ENCODE data around the gene ZNF609. TPM values are rescaled to one million over a fixed set of nuclear protein-coding genes. Genes with fewer than 3 reads are reported as not detected.

The ZNF609 gene
- polyA plus RNA-seq, 2 of the 4 experiments (the other 2 are of a cell fraction), result 19.6 to 39.9 TPM

- FAIRE-seq, result peak; percentile 68
- Histone ChIP-seq H3K27ac (peak overlapping the region; percentile 52 to 83; a peak in 5 of 6 replicates), H3K9me3 (no peaks in the 10 kb centered on the region), H3K4me3 (no peak overlapping the region), H3K4me1 (peaks cover 26% of the 10 kb centered on the region), H3K4me2 (peak overlapping the region; percentile 58)
- DNase-seq (ENCODE audit: low read depth in 1 of 2, low spot score in 1 of 2), result peak; percentile 74 to 84
- ChIA-PET CTCF (interaction anchor here (0.8 to 1.1 kb wide), 3 partner anchors 8 to 59 kb away, joined by 3 to 4 read pairs (median 3); no protein-coding TSS in a partner anchor), POLR2A (no interaction called here)
- peak; percentile 97 to 98 for ATAC-seq
- 50% methylated on average over 6 of the region's 6 CpGs for WGBS (ENCODE audit: missing lambda C conversion rate)
- TF ChIP-seq SMC3 (IDR thresholded peaks at IDR 0.05), result no peak
- no peak for TF ChIP-seq HDAC2 (IDR thresholded peaks at IDR 0.05)
- TF ChIP-seq MAFK (IDR thresholded peaks at IDR 0.05; ENCODE audit: partially characterized antibody), result no peak
- TF ChIP-seq HEYL (CRISPR knock-in tag; IDR thresholded peaks at IDR 0.05), result no peak
- TF ChIP-seq KDM1A (IDR thresholded peaks at IDR 0.05; ENCODE audit: low read depth), result no peak
- TF ChIP-seq RAD21 (conservative IDR thresholded peaks at IDR 0.05 in 1 of 2, IDR thresholded peaks at IDR 0.05 in 1 of 2), result no peak
- no peak for TF ChIP-seq FOSL2 (IDR thresholded peaks at IDR 0.05)
- TF ChIP-seq FOSL2 (CRISPR knock-in tag; IDR thresholded peaks at IDR 0.05), result peak; percentile 84
- TF ChIP-seq ZFP36 (IDR thresholded peaks at IDR 0.05; ENCODE audit: borderline replicate concordance, partially characterized antibody), result no peak
- no peak for TF ChIP-seq HES2 (IDR thresholded peaks at IDR 0.05)
- no peak for TF ChIP-seq POLR2A (IDR thresholded peaks at IDR 0.05; ENCODE audit: low read length)
- TF ChIP-seq CHD4 (IDR thresholded peaks at IDR 0.05; ENCODE audit: borderline replicate concordance), result no peak
- TF ChIP-seq JUNB (IDR thresholded peaks at IDR 0.05), result peak; percentile 27; the same call in 1 of the 2 replicates
- TF ChIP-seq RARB (CRISPR knock-in tag; IDR thresholded peaks at IDR 0.05), result no peak
- no peak for TF ChIP-seq MAZ (IDR thresholded peaks at IDR 0.05; ENCODE audit: borderline replicate concordance, low read depth, low read length)
- no peak for TF ChIP-seq MAX (IDR thresholded peaks at IDR 0.05)
- no peak for TF ChIP-seq KDM5A (IDR thresholded peaks at IDR 0.05)
- no peak for TF ChIP-seq HMGXB4 (CRISPR knock-in tag; IDR thresholded peaks at IDR 0.05; ENCODE audit: borderline replicate concordance)
Observed at GRCh38 chr15:64536244-64536836, 76.0 kb downstream of the ZNF609 start.

- no peak overlapping the region for H3K27ac ChIP-seq
- ChIA-PET CTCF (no interaction called here), POLR2A (no interaction called here)
- peak; percentile 56 for FAIRE-seq
- H3K9me3 ChIP-seq, result no peaks in the 10 kb centered on the region
- no peak for DNase-seq (ENCODE audit: low read depth in 1 of 2, low spot score in 1 of 2)
- no peak for TF ChIP-seq CTCF (IDR thresholded peaks at IDR 0.05)
- no peak for TF ChIP-seq ZFP36 (IDR thresholded peaks at IDR 0.05; ENCODE audit: borderline replicate concordance, partially characterized antibody)
- no peak for TF ChIP-seq NFE2L2 (conservative IDR thresholded peaks at IDR 0.05; ENCODE audit: low read length)
- no peak for TF ChIP-seq EP300 (IDR thresholded peaks at IDR 0.05)
- no peak for TF ChIP-seq ESRRA (IDR thresholded peaks at IDR 0.05; ENCODE audit: borderline replicate concordance, low read length)
- no peak for TF ChIP-seq KDM1A (IDR thresholded peaks at IDR 0.05; ENCODE audit: low read depth)
- no peak for TF ChIP-seq HOXB5 (CRISPR knock-in tag; IDR thresholded peaks at IDR 0.05)
- no peak for TF ChIP-seq HOXA7 (CRISPR knock-in tag; IDR thresholded peaks at IDR 0.05)
- TF ChIP-seq BHLHE40 (IDR thresholded peaks at IDR 0.05; ENCODE audit: low read depth, low read length), result no peak
- TF ChIP-seq CBX2 (IDR thresholded peaks at IDR 0.05; ENCODE audit: borderline replicate concordance, low read depth), result no peak
- TF ChIP-seq USF2 (IDR thresholded peaks at IDR 0.05), result no peak
- no peak overlapping the region for H3K4me2 ChIP-seq
- 68% methylated on average over 1 of the region's 1 CpG for WGBS (ENCODE audit: missing lambda C conversion rate)
- no peak for ATAC-seq
- no peaks in the 10 kb centered on the region; the same call in 2 of the 3 replicates for H3K4me1 ChIP-seq
- H3K4me3 ChIP-seq, result no peak overlapping the region
Observed at GRCh38 chr15:64542091-64542490, 81.7 kb downstream of the ZNF609 start.

Data from A549 (cell line).